ENCODE data around the gene TNNT2.

The TNNT2 gene

DNA sequence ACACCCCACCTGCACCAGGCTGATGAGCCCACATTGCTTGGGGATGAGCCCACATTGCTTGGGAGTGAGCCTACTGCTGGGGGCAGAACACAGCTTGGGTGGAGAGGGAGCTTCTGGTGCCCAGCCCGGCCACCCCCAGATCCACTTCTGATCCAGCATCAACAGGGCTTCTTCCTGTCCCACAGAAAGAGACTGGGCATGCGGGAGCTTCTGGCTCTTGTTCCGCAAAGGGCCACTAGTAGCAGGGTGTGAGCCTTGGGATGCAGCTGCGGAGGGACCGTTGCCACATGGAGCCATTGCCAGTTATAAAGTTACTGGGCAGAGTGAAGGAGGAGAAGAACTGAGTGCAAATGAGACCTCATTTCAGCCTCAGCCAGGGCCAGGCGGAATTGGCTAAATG is 57.8 kb downstream of the TNNT2 start:
- Histone ChIP-seq H3K56ac (ENCODE audit: low read length) (no peak overlapping the region), H3K79me2 (ENCODE audit: control insufficient read depth, insufficient read depth, low read length) (no peaks in the 10 kb centered on the region), H2BK120ac (ENCODE audit: low read depth, low read length) (no peak overlapping the region), H4K8ac (ENCODE audit: low read depth, low read length) (no peak overlapping the region), H3K4me2 (ENCODE audit: low read length) (no peak overlapping the region), H3K4me1 (ENCODE audit: control insufficient read depth, low read depth, low read length) (no peaks in the 10 kb centered on the region), H3K4me3 (ENCODE audit: low read length) (no peak overlapping the region), H3K27ac (ENCODE audit: low read depth, low read length) (no peak overlapping the region), H2AK5ac (ENCODE audit: low read length) (no peak overlapping the region), H3K9ac (ENCODE audit: low read length) (no peak overlapping the region), H3K4ac (ENCODE audit: low read depth, low read length) (no peak overlapping the region), H4K5ac (ENCODE audit: low read length) (no peak overlapping the region), H3K23ac (ENCODE audit: low read length) (no peak overlapping the region), H3K27me3 (ENCODE audit: insufficient read depth, low read length, poor library complexity) (no peaks in the 10 kb centered on the region), H3K79me1 (ENCODE audit: low read length) (no peaks in the 10 kb centered on the region), H3K36me3 (ENCODE audit: control insufficient read depth, insufficient read depth, low read length) (no peaks in the 10 kb centered on the region), H2BK5ac (ENCODE audit: low read length) (no peak overlapping the region), H2BK15ac (replicated peaks; ENCODE audit: low read depth) (no peak overlapping the region), H3K18ac (ENCODE audit: low read length) (no peak overlapping the region)
- no CpG with 5 or more reads among the region's 6 CpGs for WGBS (ENCODE audit: extremely low coverage, insufficient coverage, low lambda C conversion rate)
- no peak for DNase-seq

DNA sequence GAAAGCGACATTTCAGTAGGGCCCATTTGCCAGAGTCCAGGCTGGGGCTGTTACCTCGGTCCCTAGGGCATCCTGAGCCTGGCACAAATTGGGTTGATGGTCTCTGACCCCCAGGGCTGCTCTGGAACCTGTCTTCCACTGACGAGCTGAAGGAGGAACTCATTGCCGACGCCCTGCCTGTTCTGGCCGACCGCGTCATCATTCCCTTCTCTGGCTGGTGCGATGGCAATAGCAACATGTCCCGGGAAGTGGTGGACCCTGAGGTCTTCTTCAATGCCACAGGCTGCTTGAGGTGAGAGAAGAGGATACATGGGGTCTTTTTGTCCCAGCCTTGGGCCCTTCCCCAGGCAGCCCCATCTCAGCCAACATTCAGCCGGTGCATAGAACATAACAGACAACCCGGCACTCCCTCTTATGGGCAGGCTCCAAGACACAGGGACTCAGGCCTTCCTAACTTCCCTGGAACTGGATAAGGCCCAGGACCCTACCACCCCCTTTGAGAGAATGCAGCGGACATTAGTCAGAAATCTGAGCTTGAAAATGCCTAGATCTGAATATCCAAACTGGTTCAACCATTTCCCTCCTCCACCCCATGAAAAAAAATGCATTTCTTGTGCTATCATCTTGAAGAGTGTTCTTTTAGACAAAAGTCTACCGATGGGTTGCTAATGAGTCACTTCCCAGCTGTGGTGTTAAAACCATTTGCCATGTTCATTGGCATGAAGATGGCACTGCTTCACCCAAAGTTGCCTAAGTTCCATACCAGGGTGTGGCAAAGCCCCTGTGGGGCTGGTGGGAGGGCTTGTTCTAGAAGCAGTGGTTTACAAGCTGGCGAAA is 58.8 kb downstream of the TNNT2 start:
- no peak overlapping the region for H4K8ac ChIP-seq (ENCODE audit: low read depth, low read length)
- H3K9ac ChIP-seq (ENCODE audit: low read length), result no peak overlapping the region
- H4K5ac ChIP-seq (ENCODE audit: low read length), result no peak overlapping the region
- no CpG with 5 or more reads among the region's 15 CpGs for WGBS (ENCODE audit: extremely low coverage, insufficient coverage, low lambda C conversion rate)
- H3K79me1 ChIP-seq (ENCODE audit: low read length), result no peaks in the 10 kb centered on the region
- no peak overlapping the region for H2BK15ac ChIP-seq (replicated peaks; ENCODE audit: low read depth)
- no peak overlapping the region for H3K4me3 ChIP-seq (ENCODE audit: low read length)
- no peaks in the 10 kb centered on the region for H3K36me3 ChIP-seq (ENCODE audit: control insufficient read depth, insufficient read depth, low read length)
- no peak overlapping the region for H3K56ac ChIP-seq (ENCODE audit: low read length)
- no peak overlapping the region for H3K18ac ChIP-seq (ENCODE audit: low read length)
- H2BK5ac ChIP-seq (ENCODE audit: low read length), result no peak overlapping the region
- H3K27me3 ChIP-seq (ENCODE audit: insufficient read depth, low read length, poor library complexity), result no peaks in the 10 kb centered on the region
- H3K4me2 ChIP-seq (ENCODE audit: low read length), result no peak overlapping the region
- H3K4me1 ChIP-seq (ENCODE audit: control insufficient read depth, low read depth, low read length), result no peaks in the 10 kb centered on the region
- H2BK120ac ChIP-seq (ENCODE audit: low read depth, low read length), result no peak overlapping the region
- no peaks in the 10 kb centered on the region for H3K79me2 ChIP-seq (ENCODE audit: control insufficient read depth, insufficient read depth, low read length)
- H3K4ac ChIP-seq (ENCODE audit: low read depth, low read length), result no peak overlapping the region
- no peak for DNase-seq
- no peak overlapping the region for H2AK5ac ChIP-seq (ENCODE audit: low read length)
- no peak overlapping the region for H3K27ac ChIP-seq (ENCODE audit: low read depth, low read length)
- H3K23ac ChIP-seq (ENCODE audit: low read length), result no peak overlapping the region

DNA sequence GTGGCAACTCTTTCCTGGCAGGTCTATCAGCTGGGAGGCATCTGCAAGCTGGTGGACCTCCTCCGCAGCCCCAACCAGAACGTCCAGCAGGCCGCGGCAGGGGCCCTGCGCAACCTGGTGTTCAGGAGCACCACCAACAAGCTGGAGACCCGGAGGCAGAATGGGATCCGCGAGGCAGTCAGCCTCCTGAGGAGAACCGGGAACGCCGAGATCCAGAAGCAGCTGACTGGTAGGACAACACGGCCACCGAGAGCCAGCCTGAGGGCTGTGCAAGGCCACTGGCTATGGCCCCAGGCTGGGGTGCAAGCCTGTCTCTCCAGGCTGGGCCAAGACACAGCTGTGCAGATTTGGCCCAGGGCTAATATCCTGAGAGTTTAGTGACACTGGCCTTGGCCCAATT is 59.9 kb downstream of the TNNT2 start:
- WGBS (ENCODE audit: extremely low coverage, insufficient coverage, low lambda C conversion rate), result no CpG with 5 or more reads among the region's 13 CpGs

DNA sequence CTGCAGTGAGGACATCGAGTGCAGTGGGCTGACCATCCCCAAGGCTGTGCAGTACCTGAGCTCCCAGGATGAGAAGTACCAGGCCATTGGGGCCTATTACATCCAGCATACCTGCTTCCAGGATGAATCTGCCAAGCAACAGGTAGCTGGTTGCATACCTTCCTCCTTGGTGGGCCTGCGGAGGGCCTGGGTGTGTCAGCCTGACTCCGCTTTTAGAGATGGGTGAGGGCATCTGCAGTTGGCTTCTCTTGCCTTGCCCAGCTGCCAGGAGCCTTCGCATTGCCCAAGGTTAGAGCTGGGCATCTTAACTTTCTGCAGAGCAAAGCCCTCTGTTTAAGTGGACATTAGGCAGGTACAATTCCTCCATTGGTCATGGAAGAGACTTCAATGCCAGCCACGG is 60.9 kb downstream of the TNNT2 start:
- no peak for DNase-seq
- Histone ChIP-seq H3K4ac (ENCODE audit: low read depth, low read length) (no peak overlapping the region), H2BK120ac (ENCODE audit: low read depth, low read length) (no peak overlapping the region), H2BK15ac (replicated peaks; ENCODE audit: low read depth) (no peak overlapping the region), H3K27me3 (ENCODE audit: insufficient read depth, low read length, poor library complexity) (no peaks in the 10 kb centered on the region), H3K4me1 (ENCODE audit: control insufficient read depth, low read depth, low read length) (no peaks in the 10 kb centered on the region), H3K79me2 (ENCODE audit: control insufficient read depth, insufficient read depth, low read length) (no peaks in the 10 kb centered on the region), H3K27ac (ENCODE audit: low read depth, low read length) (no peak overlapping the region), H4K8ac (ENCODE audit: low read depth, low read length) (no peak overlapping the region), H3K23ac (ENCODE audit: low read length) (no peak overlapping the region), H3K18ac (ENCODE audit: low read length) (no peak overlapping the region), H2BK5ac (ENCODE audit: low read length) (no peak overlapping the region), H3K36me3 (ENCODE audit: control insufficient read depth, insufficient read depth, low read length) (no peaks in the 10 kb centered on the region), H4K5ac (ENCODE audit: low read length) (no peak overlapping the region), H3K4me2 (ENCODE audit: low read length) (no peak overlapping the region), H3K9ac (ENCODE audit: low read length) (no peak overlapping the region), H3K79me1 (ENCODE audit: low read length) (no peaks in the 10 kb centered on the region), H2AK5ac (ENCODE audit: low read length) (no peak overlapping the region), H3K56ac (ENCODE audit: low read length) (no peak overlapping the region), H3K4me3 (ENCODE audit: low read length) (no peak overlapping the region)
- no CpG with 5 or more reads among the region's 5 CpGs for WGBS (ENCODE audit: extremely low coverage, insufficient coverage, low lambda C conversion rate)

More for the DNA sequence above, 59.9 kb downstream of the TNNT2 start:
- Histone ChIP-seq H3K23ac (ENCODE audit: low read length) (no peak overlapping the region), H2AK5ac (ENCODE audit: low read length) (no peak overlapping the region), H3K9ac (ENCODE audit: low read length) (no peak overlapping the region), H3K79me2 (ENCODE audit: control insufficient read depth, insufficient read depth, low read length) (no peaks in the 10 kb centered on the region), H3K4me3 (ENCODE audit: low read length) (no peak overlapping the region), H3K4me2 (ENCODE audit: low read length) (no peak overlapping the region), H3K36me3 (ENCODE audit: control insufficient read depth, insufficient read depth, low read length) (no peaks in the 10 kb centered on the region), H2BK5ac (ENCODE audit: low read length) (no peak overlapping the region), H3K4ac (ENCODE audit: low read depth, low read length) (no peak overlapping the region), H3K18ac (ENCODE audit: low read length) (no peak overlapping the region), H3K27ac (ENCODE audit: low read depth, low read length) (no peak overlapping the region), H2BK120ac (ENCODE audit: low read depth, low read length) (no peak overlapping the region), H3K56ac (ENCODE audit: low read length) (no peak overlapping the region), H3K27me3 (ENCODE audit: insufficient read depth, low read length, poor library complexity) (no peaks in the 10 kb centered on the region), H3K4me1 (ENCODE audit: control insufficient read depth, low read depth, low read length) (no peaks in the 10 kb centered on the region), H4K8ac (ENCODE audit: low read depth, low read length) (no peak overlapping the region), H3K79me1 (ENCODE audit: low read length) (no peaks in the 10 kb centered on the region), H4K5ac (ENCODE audit: low read length) (no peak overlapping the region), H2BK15ac (replicated peaks; ENCODE audit: low read depth) (no peak overlapping the region)
- DNase-seq, result no peak

DNA sequence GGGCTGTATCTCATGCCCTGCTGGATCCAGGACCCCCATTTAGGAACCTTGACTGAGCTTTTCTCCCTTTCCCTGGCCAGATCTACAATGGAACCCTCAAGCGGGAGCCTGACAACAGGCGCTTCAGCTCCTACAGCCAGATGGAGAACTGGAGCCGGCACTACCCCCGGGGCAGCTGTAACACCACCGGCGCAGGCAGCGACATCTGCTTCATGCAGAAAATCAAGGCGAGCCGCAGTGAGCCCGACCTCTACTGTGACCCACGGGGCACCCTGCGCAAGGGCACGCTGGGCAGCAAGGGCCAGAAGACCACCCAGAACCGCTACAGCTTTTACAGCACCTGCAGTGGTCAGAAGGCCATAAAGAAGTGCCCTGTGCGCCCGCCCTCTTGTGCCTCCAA is 64.4 kb downstream of the TNNT2 start:
- H3K56ac ChIP-seq (ENCODE audit: low read length), result no peak overlapping the region
- H3K4ac ChIP-seq (ENCODE audit: low read depth, low read length), result no peak overlapping the region
- no peak overlapping the region for H3K4me3 ChIP-seq (ENCODE audit: low read length)
- H3K79me1 ChIP-seq (ENCODE audit: low read length), result no peaks in the 10 kb centered on the region
- no peak overlapping the region for H4K5ac ChIP-seq (ENCODE audit: low read length)
- H2BK120ac ChIP-seq (ENCODE audit: low read depth, low read length), result no peak overlapping the region
- H2AK5ac ChIP-seq (ENCODE audit: low read length), result no peak overlapping the region
- H3K18ac ChIP-seq (ENCODE audit: low read length), result no peak overlapping the region
- no peak overlapping the region for H3K9ac ChIP-seq (ENCODE audit: low read length)
- H4K8ac ChIP-seq (ENCODE audit: low read depth, low read length), result no peak overlapping the region
- no peak for DNase-seq
- WGBS (ENCODE audit: extremely low coverage, insufficient coverage, low lambda C conversion rate), result no CpG with 5 or more reads among the region's 16 CpGs
- no peak overlapping the region for H2BK15ac ChIP-seq (replicated peaks; ENCODE audit: low read depth)
- no peak overlapping the region for H3K23ac ChIP-seq (ENCODE audit: low read length)
- H3K36me3 ChIP-seq (ENCODE audit: control insufficient read depth, insufficient read depth, low read length), result no peaks in the 10 kb centered on the region
- no peak overlapping the region for H3K4me2 ChIP-seq (ENCODE audit: low read length)
- no peak overlapping the region for H2BK5ac ChIP-seq (ENCODE audit: low read length)
- H3K4me1 ChIP-seq (ENCODE audit: control insufficient read depth, low read depth, low read length), result peaks cover 3% of the 10 kb centered on the region
- no peak overlapping the region for H3K27ac ChIP-seq (ENCODE audit: low read depth, low read length)
- no peaks in the 10 kb centered on the region for H3K79me2 ChIP-seq (ENCODE audit: control insufficient read depth, insufficient read depth, low read length)
- H3K27me3 ChIP-seq (ENCODE audit: insufficient read depth, low read length, poor library complexity), result no peaks in the 10 kb centered on the region

DNA sequence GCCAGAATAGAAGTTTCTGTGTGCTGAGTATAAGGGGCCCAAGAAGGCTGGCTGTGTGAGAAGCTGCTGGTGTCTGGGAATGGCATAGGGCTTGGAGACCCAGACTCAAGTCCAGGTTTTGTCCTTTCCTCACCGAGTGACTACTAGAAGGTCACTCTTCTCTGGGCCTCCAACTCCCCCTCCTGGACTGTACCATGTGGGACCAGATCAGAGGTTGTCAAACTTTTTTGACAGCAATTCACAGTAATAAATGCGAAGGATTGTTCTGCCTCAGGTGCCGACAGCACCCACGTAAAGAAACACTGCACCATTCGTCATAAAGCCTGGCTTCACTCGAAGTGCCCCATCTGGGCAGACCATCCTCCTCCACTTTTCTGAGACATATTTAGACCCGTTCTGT is 65.2 kb downstream of the TNNT2 start:
- no peak overlapping the region for H3K18ac ChIP-seq (ENCODE audit: low read length)
- WGBS (ENCODE audit: extremely low coverage, insufficient coverage, low lambda C conversion rate), result no CpG with 5 or more reads among the region's 7 CpGs
- H2AK5ac ChIP-seq (ENCODE audit: low read length), result no peak overlapping the region
- no peak overlapping the region for H3K4ac ChIP-seq (ENCODE audit: low read depth, low read length)
- H3K4me3 ChIP-seq (ENCODE audit: low read length), result no peak overlapping the region
- H3K56ac ChIP-seq (ENCODE audit: low read length), result no peak overlapping the region
- no peak overlapping the region for H3K9ac ChIP-seq (ENCODE audit: low read length)
- peaks cover 3% of the 10 kb centered on the region for H3K4me1 ChIP-seq (ENCODE audit: control insufficient read depth, low read depth, low read length)
- H3K23ac ChIP-seq (ENCODE audit: low read length), result no peak overlapping the region
- no peak overlapping the region for H2BK15ac ChIP-seq (replicated peaks; ENCODE audit: low read depth)
- DNase-seq, result no peak
- H2BK5ac ChIP-seq (ENCODE audit: low read length), result no peak overlapping the region
- H3K4me2 ChIP-seq (ENCODE audit: low read length), result no peak overlapping the region
- no peak overlapping the region for H3K27ac ChIP-seq (ENCODE audit: low read depth, low read length)
- no peaks in the 10 kb centered on the region for H3K79me2 ChIP-seq (ENCODE audit: control insufficient read depth, insufficient read depth, low read length)
- no peaks in the 10 kb centered on the region for H3K79me1 ChIP-seq (ENCODE audit: low read length)
- H4K5ac ChIP-seq (ENCODE audit: low read length), result no peak overlapping the region
- H3K36me3 ChIP-seq (ENCODE audit: control insufficient read depth, insufficient read depth, low read length), result no peaks in the 10 kb centered on the region
- H4K8ac ChIP-seq (ENCODE audit: low read depth, low read length), result no peak overlapping the region
- H2BK120ac ChIP-seq (ENCODE audit: low read depth, low read length), result no peak overlapping the region
- no peaks in the 10 kb centered on the region for H3K27me3 ChIP-seq (ENCODE audit: insufficient read depth, low read length, poor library complexity)
